Glomerular visceral epithelial cell (primary cell): ENCODE measurements around the gene RUFY3.
"Not testable (repeated sequence)": the region's sequence is repeated elsewhere in the genome, so short reads cannot be mapped to it uniquely, and the experiment has no call there.

Experiments
- DNase-seq: peaks from one replicate; pipeline ENCODE4 v3.0.0-alpha.2; 2016; ENCODE audit errors: extremely low spot score

RUFY3 gene

GRCh38 chr4:70721747-70722146 lies at the start of gene RUFY3:
Gene RUFY3, plus strand, starts transcription at chr4:70721964. Its CDS starts 610 bp downstream, at chr4:70722574.
- peak; percentile 57 for DNase-seq

GRCh38 chr4:70674191-70674590 lies 47.6 kb upstream of the RUFY3 start:
- DNase-seq, result no peak

GRCh38 chr4:70674731-70675130 lies 47.0 kb upstream of the RUFY3 start:
- no peak for DNase-seq

GRCh38 chr4:70676554-70677090 lies 45.1 kb upstream of the RUFY3 start:
- DNase-seq, result no peak

- DNase-seq, result no peak
These were observed 43.3 kb upstream of the RUFY3 start for GRCh38 chr4:70678383-70678999.

GRCh38 chr4:70680934-70681333 lies 40.8 kb upstream of the RUFY3 start:
- no peak for DNase-seq

GRCh38 chr4:70681704-70682103 lies 40.1 kb upstream of the RUFY3 start:
- no peak for DNase-seq

GRCh38 chr4:70682142-70682541 lies 39.6 kb upstream of the RUFY3 start:
- DNase-seq, result not testable (repeated sequence)

- DNase-seq, result no peak
These were observed 34.4 kb upstream of the RUFY3 start for GRCh38 chr4:70687392-70687791.

GRCh38 chr4:70687821-70688794 lies 33.7 kb upstream of the RUFY3 start, which contains the start of gene UTP3:
Gene UTP3, plus strand, starts transcription at chr4:70688532. Its CDS starts 146 bp downstream, at chr4:70688678.
- DNase-seq, result peak; percentile 99

GRCh38 chr4:70688795-70689231 lies 33.0 kb upstream of the RUFY3 start:
- no peak for DNase-seq

- no peak for DNase-seq
These were observed 30.1 kb upstream of the RUFY3 start for GRCh38 chr4:70691661-70692060.

- DNase-seq, result not testable (repeated sequence)
These were observed 27.1 kb upstream of the RUFY3 start for GRCh38 chr4:70694633-70695032.

GRCh38 chr4:70698435-70698834 lies 23.3 kb upstream of the RUFY3 start:
- DNase-seq, result not testable (repeated sequence)

- no peak for DNase-seq
These were observed 21.1 kb upstream of the RUFY3 start for GRCh38 chr4:70700712-70701111.

- DNase-seq, result no peak
These were observed 20.5 kb upstream of the RUFY3 start for GRCh38 chr4:70701271-70701670.

- not testable (repeated sequence) for DNase-seq
These were observed 19.2 kb upstream of the RUFY3 start for GRCh38 chr4:70702592-70702991.

- peak; percentile 45 for DNase-seq
These were observed 18.0 kb upstream of the RUFY3 start for GRCh38 chr4:70703619-70704214.

GRCh38 chr4:70704215-70704930 lies 17.4 kb upstream of the RUFY3 start:
- peak; percentile 84 for DNase-seq

- no peak for DNase-seq
These were observed 16.9 kb upstream of the RUFY3 start for GRCh38 chr4:70704931-70705182.

GRCh38 chr4:70705183-70706043 lies 16.4 kb upstream of the RUFY3 start:
- peak; percentile 79 for DNase-seq
